Nephron progenitor cell (in vitro differentiated cells): Measurements from ENCODE around the gene KCNIP1.

Source experiments
- DNase-seq: peaks from one replicate; pipeline ENCODE4 v3.0.0; 2021
- H3K27ac Mint-ChIP-seq: 2 replicates; pipeline ENCODE4 v1.8.0; 2021; ENCODE audit warnings: mild to moderate bottlenecking, moderate library complexity, mixed read lengths
- H3K27me3 Mint-ChIP-seq: 2 replicates; pipeline ENCODE4 v1.8.0; 2021; ENCODE audit warnings: mild to moderate bottlenecking, low read depth, mixed read lengths; ENCODE audit not compliant: poor library complexity
- H3K36me3 Mint-ChIP-seq: 2 replicates; pipeline ENCODE4 v1.8.0; 2021; ENCODE audit warnings: low read depth, mixed read lengths
- H3K4me1 Mint-ChIP-seq: 2 replicates; pipeline ENCODE4 v1.8.0; 2021; ENCODE audit warnings: mixed read lengths
- H3K4me3 Mint-ChIP-seq: 2 replicates; pipeline ENCODE4 v1.8.0; 2021; ENCODE audit warnings: mild to moderate bottlenecking, moderate library complexity, mixed read lengths
- H3K9me3 Mint-ChIP-seq: 2 replicates; pipeline ENCODE4 v1.8.0; 2021; ENCODE audit warnings: mild to moderate bottlenecking, moderate library complexity, mixed read lengths
- TF ChIP-seq, protein P1 (sequence below): fragments of 200-600 bp; sonication (generic); IDR thresholded peaks from 2 replicates; pipeline ENCODE4 v1.5.0; 2021; ENCODE audit warnings: antibody characterized with exemption

KCNIP1 gene

DNA sequence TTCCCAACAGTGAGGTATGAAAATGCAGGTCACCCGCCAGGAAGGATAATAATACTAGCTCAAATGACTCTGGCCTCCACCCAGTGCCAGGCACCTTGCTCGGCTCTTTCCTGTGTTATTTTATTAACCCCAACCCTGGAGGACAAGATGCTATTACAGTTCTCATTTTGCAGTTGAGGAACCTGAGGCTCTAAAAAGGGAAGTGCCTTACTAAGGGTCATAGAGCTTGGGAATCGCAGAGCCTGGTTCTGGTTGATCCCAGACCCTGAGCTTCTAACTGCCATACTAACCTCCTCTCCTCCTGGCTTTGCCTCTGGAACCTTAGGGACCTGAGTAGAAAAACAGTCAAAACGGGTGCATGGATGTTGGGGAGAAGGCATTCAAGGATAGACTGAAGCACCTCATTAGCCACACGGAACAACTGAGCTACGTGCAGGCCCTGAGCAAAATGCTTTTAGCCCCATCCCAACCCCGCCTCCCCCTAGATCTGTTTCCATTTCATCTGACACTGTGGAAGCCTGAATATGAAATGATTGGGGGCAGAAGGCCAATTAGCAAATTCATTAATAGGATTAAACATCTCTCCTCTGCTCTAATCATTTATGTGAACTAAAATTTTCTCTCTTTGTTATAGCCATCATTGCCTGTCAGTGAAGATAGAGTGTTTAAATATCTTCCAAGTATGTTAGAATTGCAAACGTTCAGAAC lies 7.9 kb downstream of the KCNIP1 start:
- Mint-ChIP-seq H3K4me3 (no peak overlapping the region), H3K27ac (peak overlapping the region; percentile 52), H3K27me3 (peaks cover 35% of the 10 kb centered on the region), H3K4me1 (peaks cover 6% of the 10 kb centered on the region), H3K9me3 (no peaks in the 10 kb centered on the region), H3K36me3 (no peaks in the 10 kb centered on the region)
- TF ChIP-seq, protein P1, sequence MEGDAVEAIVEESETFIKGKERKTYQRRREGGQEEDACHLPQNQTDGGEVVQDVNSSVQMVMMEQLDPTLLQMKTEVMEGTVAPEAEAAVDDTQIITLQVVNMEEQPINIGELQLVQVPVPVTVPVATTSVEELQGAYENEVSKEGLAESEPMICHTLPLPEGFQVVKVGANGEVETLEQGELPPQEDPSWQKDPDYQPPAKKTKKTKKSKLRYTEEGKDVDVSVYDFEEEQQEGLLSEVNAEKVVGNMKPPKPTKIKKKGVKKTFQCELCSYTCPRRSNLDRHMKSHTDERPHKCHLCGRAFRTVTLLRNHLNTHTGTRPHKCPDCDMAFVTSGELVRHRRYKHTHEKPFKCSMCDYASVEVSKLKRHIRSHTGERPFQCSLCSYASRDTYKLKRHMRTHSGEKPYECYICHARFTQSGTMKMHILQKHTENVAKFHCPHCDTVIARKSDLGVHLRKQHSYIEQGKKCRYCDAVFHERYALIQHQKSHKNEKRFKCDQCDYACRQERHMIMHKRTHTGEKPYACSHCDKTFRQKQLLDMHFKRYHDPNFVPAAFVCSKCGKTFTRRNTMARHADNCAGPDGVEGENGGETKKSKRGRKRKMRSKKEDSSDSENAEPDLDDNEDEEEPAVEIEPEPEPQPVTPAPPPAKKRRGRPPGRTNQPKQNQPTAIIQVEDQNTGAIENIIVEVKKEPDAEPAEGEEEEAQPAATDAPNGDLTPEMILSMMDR = no peak
- DNase-seq = no peak

- Mint-ChIP-seq H3K4me3 (no peak overlapping the region), H3K27ac (no peak overlapping the region), H3K9me3 (no peaks in the 10 kb centered on the region), H3K27me3 (peaks cover 19% of the 10 kb centered on the region), H3K4me1 (no peaks in the 10 kb centered on the region), H3K36me3 (no peaks in the 10 kb centered on the region)
- DNase-seq = no peak
- TF ChIP-seq, protein P1 = no peak
Observed at GRCh38 chr5:170513856-170514525, 10.2 kb downstream of the KCNIP1 start.

GRCh38 chr5:170517411-170517810 lies 13.6 kb downstream of the KCNIP1 start:
- Mint-ChIP-seq H3K4me1 (peaks cover under 1% of the 10 kb centered on the region), H3K9me3 (no peaks in the 10 kb centered on the region), H3K27me3 (peaks cover 10% of the 10 kb centered on the region), H3K4me3 (no peak overlapping the region), H3K36me3 (no peaks in the 10 kb centered on the region), H3K27ac (no peak overlapping the region)
- TF ChIP-seq, protein P1 = no peak
- no peak for DNase-seq

GRCh38 chr5:170518277-170518676 lies 14.5 kb downstream of the KCNIP1 start:
- H3K27me3 Mint-ChIP-seq = peaks cover 10% of the 10 kb centered on the region
- no peak for DNase-seq
- no peaks in the 10 kb centered on the region for H3K9me3 Mint-ChIP-seq
- no peak overlapping the region for H3K27ac Mint-ChIP-seq
- H3K36me3 Mint-ChIP-seq = no peaks in the 10 kb centered on the region
- H3K4me1 Mint-ChIP-seq = peaks cover 8% of the 10 kb centered on the region
- H3K4me3 Mint-ChIP-seq = no peak overlapping the region
- TF ChIP-seq, protein P1 = no peak

DNA sequence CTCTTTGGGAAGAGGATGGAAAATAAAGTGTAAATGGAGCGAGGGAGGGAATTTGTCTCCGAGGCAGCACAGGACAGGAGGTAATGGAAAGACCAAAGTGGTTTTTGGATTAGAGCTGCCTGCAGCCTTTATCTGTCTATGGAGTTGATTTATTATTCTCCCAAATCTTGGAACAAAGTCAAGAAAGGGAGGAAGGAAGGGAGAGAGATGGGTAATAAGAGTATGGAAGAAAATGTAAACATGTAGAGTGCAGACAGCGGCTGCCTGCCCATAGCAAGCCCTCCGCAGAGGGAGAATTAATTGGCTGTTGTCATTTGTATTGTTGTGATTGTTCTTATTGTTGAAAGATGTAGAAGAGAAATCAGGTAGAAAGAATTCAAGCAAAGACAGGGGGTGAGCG lies 15.7 kb downstream of the KCNIP1 start:
- Mint-ChIP-seq H3K27me3 (peaks cover 17% of the 10 kb centered on the region), H3K36me3 (no peaks in the 10 kb centered on the region), H3K27ac (no peak overlapping the region), H3K4me3 (no peak overlapping the region), H3K9me3 (no peaks in the 10 kb centered on the region), H3K4me1 (peaks cover 13% of the 10 kb centered on the region)
- TF ChIP-seq, protein P1 = no peak
- no peak for DNase-seq

DNA sequence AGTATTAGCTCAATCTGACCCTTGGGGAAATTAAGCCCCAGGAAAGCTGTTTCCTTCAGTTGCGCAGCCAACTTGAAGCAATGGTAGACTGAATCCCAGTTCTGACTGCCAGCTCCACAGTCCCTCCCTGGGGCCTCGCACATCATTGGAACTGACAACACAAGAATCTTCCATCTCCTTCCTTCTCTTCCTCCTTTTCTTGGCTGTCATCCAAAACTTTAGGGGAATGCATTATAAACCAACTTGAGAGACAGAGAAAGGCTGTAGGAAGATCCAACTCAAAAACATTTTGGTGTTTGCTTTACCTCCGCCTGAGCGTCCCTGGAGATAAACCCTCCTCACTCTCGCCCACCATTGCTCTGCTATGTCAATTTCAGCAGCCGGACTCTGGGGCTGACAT lies 16.6 kb downstream of the KCNIP1 start:
- Mint-ChIP-seq H3K4me1 (peaks cover 13% of the 10 kb centered on the region), H3K4me3 (no peak overlapping the region), H3K27ac (no peak overlapping the region), H3K36me3 (no peaks in the 10 kb centered on the region), H3K9me3 (no peaks in the 10 kb centered on the region), H3K27me3 (peaks cover 24% of the 10 kb centered on the region)
- DNase-seq = no peak
- TF ChIP-seq, protein P1 = no peak
